ENCODE measurements around the gene PRKAB2.

DNA sequence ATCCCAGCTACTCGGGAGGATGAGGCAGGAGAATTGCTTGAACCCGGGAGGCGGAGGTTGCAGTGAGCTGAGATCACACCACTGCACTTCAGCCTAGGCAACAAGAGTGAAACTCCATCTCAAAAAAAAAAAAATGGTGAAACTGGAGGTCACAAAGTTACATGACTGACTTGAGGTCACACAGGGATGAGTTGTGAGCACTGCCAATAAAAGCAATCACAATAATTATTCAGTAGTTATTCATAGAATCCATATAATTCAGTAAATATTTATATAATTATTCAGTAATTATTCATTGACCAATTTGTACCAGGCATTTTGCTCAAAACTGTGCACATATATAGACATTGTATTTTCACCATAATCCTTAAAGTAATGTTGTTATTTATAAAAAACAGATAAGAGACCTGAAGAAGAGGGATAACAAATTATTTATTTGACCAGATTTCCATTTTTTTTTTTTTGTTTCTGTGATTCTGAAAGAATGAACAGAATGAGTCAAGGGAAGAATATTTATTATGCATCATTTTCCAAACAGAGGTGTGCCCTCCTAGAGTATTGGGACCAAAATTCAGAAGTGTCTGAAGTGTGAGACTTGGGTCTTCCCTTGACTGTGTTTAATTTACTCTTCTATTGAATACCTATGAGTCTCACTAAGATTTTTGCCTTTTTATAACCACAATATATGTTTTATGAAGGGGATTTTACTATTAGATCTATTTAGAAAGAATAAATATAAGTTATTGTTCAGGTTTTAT, 43.0 kb downstream of the PRKAB2 start:
- TF ChIP-seq, protein P1, sequence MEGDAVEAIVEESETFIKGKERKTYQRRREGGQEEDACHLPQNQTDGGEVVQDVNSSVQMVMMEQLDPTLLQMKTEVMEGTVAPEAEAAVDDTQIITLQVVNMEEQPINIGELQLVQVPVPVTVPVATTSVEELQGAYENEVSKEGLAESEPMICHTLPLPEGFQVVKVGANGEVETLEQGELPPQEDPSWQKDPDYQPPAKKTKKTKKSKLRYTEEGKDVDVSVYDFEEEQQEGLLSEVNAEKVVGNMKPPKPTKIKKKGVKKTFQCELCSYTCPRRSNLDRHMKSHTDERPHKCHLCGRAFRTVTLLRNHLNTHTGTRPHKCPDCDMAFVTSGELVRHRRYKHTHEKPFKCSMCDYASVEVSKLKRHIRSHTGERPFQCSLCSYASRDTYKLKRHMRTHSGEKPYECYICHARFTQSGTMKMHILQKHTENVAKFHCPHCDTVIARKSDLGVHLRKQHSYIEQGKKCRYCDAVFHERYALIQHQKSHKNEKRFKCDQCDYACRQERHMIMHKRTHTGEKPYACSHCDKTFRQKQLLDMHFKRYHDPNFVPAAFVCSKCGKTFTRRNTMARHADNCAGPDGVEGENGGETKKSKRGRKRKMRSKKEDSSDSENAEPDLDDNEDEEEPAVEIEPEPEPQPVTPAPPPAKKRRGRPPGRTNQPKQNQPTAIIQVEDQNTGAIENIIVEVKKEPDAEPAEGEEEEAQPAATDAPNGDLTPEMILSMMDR (IDR thresholded peaks at IDR 0.05; ENCODE audit: borderline replicate concordance, extremely low read depth, low read length, poor library complexity, severe bottlenecking) = no peak
- TF ChIP-seq EZH2 (IDR thresholded peaks at IDR 0.05; ENCODE audit: borderline replicate concordance, low read depth, low read length, severe bottlenecking) = no peak
